GM12878 (cell line): ENCODE measurements around the gene TPMT. TPM values are rescaled to one million over a fixed set of nuclear protein-coding genes. Genes with fewer than 3 reads are reported as not detected.

Experiments used
- ATAC-seq: fragments of 200-7000 bp; cut with Tn5 transposase; 3 replicates; pipeline ENCODE4 v1.9.1; 2020; ENCODE audit warnings: mild to moderate bottlenecking, moderate library complexity
- BruUV-seq: library from RNA; stranded (reverse); fragments of 400-500 nt; replicated peaks from 2 replicates; lab custom pipeline; 2021; lab: Mats Ljungman, UMichigan
- CTCF ChIA-PET: fragments of 300-600 bp; sonication (Branson Sonifier 250); formaldehyde crosslinking; extraction: SDS; loops from one replicate; lab custom pipeline; 2021; ENCODE audit warnings: inconsistent platforms; lab: Yijun Ruan, JAX
- POLR2A ChIA-PET: fragments of 350-600 bp; formaldehyde crosslinking; extraction: SDS; loops from one replicate; lab custom pipeline; 2021; ENCODE audit warnings: inconsistent platforms; lab: Charles Lee
- RAD21 ChIA-PET: fragments of 300-600 bp; sonication (Branson Sonifier 250); formaldehyde crosslinking; loops from one replicate; lab custom pipeline; 2023; ENCODE audit warnings: antibody characterized with exemption; ENCODE audit not compliant: unreplicated experiment; lab: Charles Lee
- SMC1A ChIA-PET: fragments of 300-600 bp; sonication (Branson Sonifier 250); formaldehyde crosslinking; loops from one replicate; lab custom pipeline; 2023; ENCODE audit not compliant: unreplicated experiment, uncharacterized antibody; lab: Charles Lee
- DNase-seq: peaks from one replicate; pipeline ENCODE4 v3.0.0-alpha.2; 2011; ENCODE audit warnings: low read depth, low spot score
- FAIRE-seq: peaks from 3 replicates; lab custom pipeline; 2011; peaks lifted over from hg19 to GRCh38; lab: Jason Lieb, UNC
- H2AFZ ChIP-seq: 2 replicates; pipeline ENCODE4 v1.6.0; 2011; ENCODE audit warnings: low read depth, low read length, control low read depth; ENCODE audit not compliant: control insufficient read depth
- H3K27ac ChIP-seq: 2 replicates; pipeline ENCODE4 v1.5.1; 2011; ENCODE audit warnings: control low read depth; ENCODE audit not compliant: control insufficient read depth, insufficient read depth
- H3K27me3 ChIP-seq, 2 experiments: replicated peaks in 1 of 2; 2 replicates each; pipeline versions ENCODE4 v1.6.0 to v1.6.1; 2011; ENCODE audit warnings: low read length in 1 of 2; ENCODE audit not compliant: control insufficient read depth in 2 of 2, insufficient read depth in 2 of 2
- H3K36me3 ChIP-seq, 2 experiments: 2 replicates each; pipeline ENCODE4 v1.5.1; 2011; ENCODE audit warnings: low read length in 1 of 2; ENCODE audit not compliant: control insufficient read depth in 2 of 2, insufficient read depth in 2 of 2
- H3K4me1 ChIP-seq: 2 replicates; pipeline ENCODE4 v1.6.1; 2011; ENCODE audit warnings: mild to moderate bottlenecking, low read length, moderate library complexity, mixed read lengths; ENCODE audit not compliant: control insufficient read depth, insufficient read depth
- H3K4me2 ChIP-seq: 2 replicates; pipeline ENCODE4 v1.6.0; 2011; ENCODE audit warnings: control low read depth; ENCODE audit not compliant: control insufficient read depth, insufficient read depth
- H3K4me3 ChIP-seq: fragments of 200-600 bp; sonication (generic); 2 replicates; pipeline ENCODE4 v1.5.1; 2016
- H3K79me2 ChIP-seq: 2 replicates; pipeline ENCODE4 v1.6.0; 2011; ENCODE audit warnings: low read length; ENCODE audit not compliant: control insufficient read depth, insufficient read depth
- H3K9ac ChIP-seq: 2 replicates; pipeline ENCODE4 v1.8.0; 2011; ENCODE audit warnings: low read length, control low read depth, mixed read lengths; ENCODE audit not compliant: control insufficient read depth, insufficient read depth
- H3K9me3 ChIP-seq: replicated peaks from 3 replicates; pipeline ENCODE4 v1.5.1; 2011; ENCODE audit warnings: mild to moderate bottlenecking, low read length; ENCODE audit not compliant: control insufficient read depth, insufficient read depth
- H4K20me1 ChIP-seq: 2 replicates; pipeline ENCODE4 v1.6.0; 2011; ENCODE audit not compliant: control insufficient read depth, insufficient read depth
- ASH2L ChIP-seq: fragments of 300-600, 200-600 bp; sonication (generic); IDR thresholded peaks from 2 replicates; pipeline ENCODE4 v1.6.1; 2017; ENCODE audit warnings: low read depth, mild to moderate bottlenecking, borderline replicate concordance
- BCL11A ChIP-seq: IDR thresholded peaks from 2 replicates; pipeline ENCODE4 v1.6.1; 2011; ENCODE audit warnings: low read depth, low read length
- CREB1 ChIP-seq: IDR thresholded peaks from 2 replicates; pipeline ENCODE4 v1.6.1; 2012; ENCODE audit warnings: low read depth, mild to moderate bottlenecking, inconsistent platforms
- FOXM1 ChIP-seq: IDR thresholded peaks from 2 replicates; pipeline ENCODE4 v1.6.1; 2012; ENCODE audit warnings: low read depth, mild to moderate bottlenecking, inconsistent platforms, low read length, moderate library complexity
- HDAC2 ChIP-seq: fragments of 200-600 bp; sonication (generic); IDR thresholded peaks from 2 replicates; pipeline ENCODE4 v1.6.1; 2017
- JUND ChIP-seq: IDR thresholded peaks from 2 replicates; pipeline ENCODE4 v1.6.1; 2012; ENCODE audit warnings: low read depth, mild to moderate bottlenecking, low read length, improper control_type of control experiment, moderate library complexity
- MEF2A ChIP-seq: IDR thresholded peaks from 2 replicates; pipeline ENCODE4 v1.6.1; 2011; ENCODE audit warnings: low read depth, mild to moderate bottlenecking, low read length, moderate library complexity; ENCODE audit not compliant: insufficient read depth
- NFIC ChIP-seq: IDR thresholded peaks from 2 replicates; pipeline ENCODE4 v1.6.1; 2012; ENCODE audit warnings: low read depth, mild to moderate bottlenecking, inconsistent platforms, low read length, moderate library complexity
- NFXL1 ChIP-seq: fragments of 450-650 bp; IDR thresholded peaks from 2 replicates; pipeline ENCODE4 v1.6.1; 2017; ENCODE audit warnings: antibody characterized with exemption, mild to moderate bottlenecking, borderline replicate concordance
- RAD21 ChIP-seq: IDR thresholded peaks from 2 replicates; pipeline ENCODE4 v1.6.1; 2011; ENCODE audit warnings: mild to moderate bottlenecking, low read depth, low read length, moderate library complexity; ENCODE audit not compliant: insufficient read depth
- SIX5 ChIP-seq: IDR thresholded peaks from 2 replicates; pipeline ENCODE4 v1.6.1; 2011; ENCODE audit warnings: mild to moderate bottlenecking, low read depth, low read length, moderate library complexity; ENCODE audit not compliant: severe bottlenecking
- WRNIP1 ChIP-seq: IDR thresholded peaks from 2 replicates; pipeline ENCODE4 v1.6.1; 2011; ENCODE audit warnings: low read depth, low read length, improper control_type of control experiment, borderline replicate concordance
- ZZZ3 ChIP-seq: IDR thresholded peaks from 2 replicates; pipeline ENCODE4 v1.6.1; 2011; ENCODE audit warnings: low read depth; ENCODE audit not compliant: control insufficient read depth, insufficient read length
- WGBS: methylation state at CpG from one replicate; pipeline ENCODE4 v1.1.6; 2016; ENCODE audit warnings: low lambda C conversion rate; ENCODE audit not compliant: insufficient replicate concordance, insufficient coverage; ENCODE audit errors: missing lambda C conversion rate; 5-methylcytosine and 5-hydroxymethylcytosine counted together
- in situ Hi-C: fragments of 300-500 bp; cut with MboI; formaldehyde crosslinking; loops from 9 replicates; pipeline ENCODE4 v1.14.3; 2018; ENCODE audit warnings: mixed read lengths
- intact Hi-C: fragments of 100-400 bp; cut with micrococcal nuclease; formaldehyde crosslinking; loops from one replicate; pipeline ENCODE4 v1.14.2; 2022; ENCODE audit not compliant: unreplicated experiment
- polyA plus RNA-seq, 11 experiments: library from polyadenylated mRNA; depleted of rRNA in 4 of 11; unstranded in 6 of 11; stranded (reverse) in 5 of 11; fragments of >200 nt; fragmentation: Nextera tagmentation in 4 of 11; fragmentation: Illumina TruSeq in 1 of 11; extraction: Ambion mirVana in 4 of 11; extraction: Trizol in 1 of 11; gene quantifications; 1 replicate in 1 of 11; 2 replicates in 10 of 11; pipeline versions ENCODE4 v1.2.1 to v1.2.3, GENCODE V29; 2011 to 2016; ENCODE audit warnings: inconsistent platforms in 2 of 11, missing spikeins in 2 of 11, low read depth in 1 of 11
- total RNA-seq, 4 experiments: library from RNA; depleted of rRNA in 3 of 4; stranded (reverse); fragments of >200 nt in 3 of 4; fragmentation: Illumina TruSeq in 1 of 4; extraction: Trizol in 1 of 4; gene quantifications; 2 replicates each; pipeline versions ENCODE4 v1.2.1 to v1.2.3, GENCODE V29; 2013 to 2021

TPMT gene
- total and polyA plus RNA-seq, 10 of the 15 experiments (the other 5 are each of a cell fraction or from before 2014, with no cell fraction given) = 7.9 to 18.2 (median 16.3) TPM

DNA sequence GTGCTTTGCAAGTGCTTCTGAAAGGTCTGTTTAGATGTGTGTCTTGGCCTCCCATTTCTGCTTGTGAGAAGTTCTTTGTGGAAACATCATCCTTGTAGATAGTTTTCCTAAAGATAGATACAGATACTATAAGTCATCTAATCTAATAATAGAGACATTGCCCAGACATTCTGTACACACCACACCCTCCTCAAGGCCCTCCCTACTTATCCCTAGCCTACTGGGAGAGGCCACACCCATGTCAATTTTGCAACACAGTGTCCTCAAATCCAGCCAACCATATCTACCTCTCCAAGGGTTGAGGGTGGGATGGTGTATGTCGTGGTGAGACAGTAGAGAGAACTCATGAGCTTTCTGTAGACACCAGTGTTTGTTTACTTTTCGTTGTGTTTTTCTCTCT is 6.6 kb upstream of the TPMT start:
- Histone ChIP-seq H3K79me2 (no peaks in the 10 kb centered on the region), H3K4me3 (no peak overlapping the region), H3K9ac (no peak overlapping the region), H3K27ac (no peak overlapping the region), H4K20me1 (no peaks in the 10 kb centered on the region), H3K4me1 (no peaks in the 10 kb centered on the region; the same call in 1 of the 2 replicates), H3K27me3 (no peaks in the 10 kb centered on the region), H3K9me3 (no peaks in the 10 kb centered on the region), H3K36me3 (peaks cover 0 to 10% of the 10 kb centered on the region in 2 experiments; a peak in 2 of 4 replicates), H3K4me2 (no peak overlapping the region), H2AFZ (no peak overlapping the region)
- SMC1A ChIA-PET = no interaction called here
- CTCF ChIA-PET = interaction anchor here (0.6 kb wide), 1 partner anchor 39 kb away, joined by 3 read pairs; no protein-coding TSS in a partner anchor
- DNase-seq = no peak
- BruUV-seq = no TSS peak
- in situ Hi-C loops (no loop called here), intact Hi-C loops (no loop called here)
- FAIRE-seq = no peak
- RAD21 ChIA-PET = interaction anchor here (0.9 kb wide), 1 partner anchor 9 kb away, joined by 3 read pairs; no protein-coding TSS in a partner anchor
- ATAC-seq = no peak
- POLR2A ChIA-PET = no interaction called here
- TF ChIP-seq BCL11A = no peak
- no peak for TF ChIP-seq HDAC2
- TF ChIP-seq ASH2L = no peak
- TF ChIP-seq CREB1 = no peak
- no peak for TF ChIP-seq NFXL1
- no peak for TF ChIP-seq JUND
- no peak for TF ChIP-seq MEF2A
- no peak for TF ChIP-seq SIX5
- TF ChIP-seq ZZZ3 = no peak
- TF ChIP-seq NFIC = no peak
- no peak for TF ChIP-seq RAD21
- TF ChIP-seq FOXM1 = no peak
- TF ChIP-seq WRNIP1 = no peak
- WGBS = 93% methylated on average over 2 of the region's 2 CpGs
